Stomach (tissue), 9 donors: ENCODE measurements around the gene SRCIN1. TPM values are rescaled to one million over a fixed set of nuclear protein-coding genes. Genes with fewer than 3 reads are reported as not detected.

Experiments
- DNase-seq, 2 donors: peaks; one replicate each; pipeline versions ENCODE4 v3.0.0 to v3.0.0-alpha.2; 2013 to 2019
- H3K27ac ChIP-seq, 5 donors: fragments of 200-600 bp in 4 of 5; sonication (generic) in 4 of 5; one replicate each; pipeline ENCODE4 v1.5.1; 2013 to 2019; ENCODE audit warnings: mild to moderate bottlenecking in 1 of 5, moderate library complexity in 1 of 5
- H3K27me3 ChIP-seq, 3 donors: fragments of 200-600 bp; sonication (generic); one replicate each; pipeline ENCODE4 v1.5.1; 2017 to 2019; ENCODE audit warnings: mixed run types in 1 of 3
- H3K36me3 ChIP-seq, 4 donors: fragments of 200-600 bp; sonication (generic); 1 replicate in 3 of 4; 2 replicates in 1 of 4; pipeline ENCODE4 v1.5.1; 2016 to 2019
- H3K4me1 ChIP-seq, 4 donors: fragments of 200-600 bp; sonication (generic); one replicate each; pipeline ENCODE4 v1.5.1; 2016 to 2019
- H3K4me3 ChIP-seq, 4 donors: fragments of 200-600 bp; sonication (generic) in 3 of 4; one replicate each; pipeline ENCODE4 v1.5.1; 2016 to 2019; ENCODE audit warnings: mild to moderate bottlenecking in 1 of 4
- H3K9me3 ChIP-seq, 4 donors: fragments of 200-600 bp; sonication (generic); one replicate each; pipeline ENCODE4 v1.5.1; 2016 to 2019
- EP300 ChIP-seq: sonication (generic); formaldehyde crosslinking; IDR thresholded peaks from one replicate; pipeline ENCODE4 v1.6.1; 2017; ENCODE audit warnings: antibody characterized with exemption
- POLR2A ChIP-seq, 4 donors: fragments of 450-650 bp; IDR thresholded peaks; one replicate each; pipeline ENCODE4 v1.6.1; 2016; ENCODE audit warnings: antibody characterized with exemption in 4 of 4, control low read depth in 2 of 4, mild to moderate bottlenecking in 1 of 4, moderate library complexity in 1 of 4
- POLR2AphosphoS5 ChIP-seq, 3 donors: sonication (generic); formaldehyde crosslinking; IDR thresholded peaks; one replicate each; pipeline ENCODE4 v1.6.1; 2016; ENCODE audit warnings: antibody characterized with exemption in 3 of 3
- WGBS, 5 donors: extraction: QIAGEN DNeasy Blood & Tissue Kit in 3 of 5; methylation state at CpG; one replicate each; pipeline versions ENCODE4 v1.1.5 to v1.1.7; 2013 to 2018; 5-methylcytosine and 5-hydroxymethylcytosine counted together
- intact Hi-C: fragments of 100-400 bp; cut with DNase I; formaldehyde crosslinking; loops from one replicate; pipeline ENCODE4 v1.15.1; 2023; ENCODE audit warnings: low total_unique reads
- polyA plus RNA-seq, 3 donors: library from polyadenylated mRNA; stranded (reverse); fragments of 200-250 nt; gene quantifications; one replicate each; pipeline ENCODE4 v1.2.3, GENCODE V29; 2013
- total RNA-seq, 5 donors: library from RNA; depleted of rRNA; stranded (reverse); fragments of >200 nt; gene quantifications; one replicate each; pipeline versions ENCODE4 v1.1.0 to v1.2.3, GENCODE V29; 2014 to 2016
- TF ChIP-seq, protein P1 (sequence below), 7 experiments: fragments of 450-650 bp in 4 of 7; fragments of 200-600 bp in 3 of 7; sonication (generic) in 3 of 7; IDR thresholded peaks; one replicate each; pipeline ENCODE4 v1.5.1; 2016 to 2019; ENCODE audit warnings: antibody characterized with exemption in 7 of 7, control low read depth in 2 of 7, mild to moderate bottlenecking in 1 of 7
- donor health status: healthy with polysubstance abuse.
- donor health status: Bipolar disorder and iron deficiency.
- donor health status: healthy.

The SRCIN1 gene
- total and polyA plus RNA-seq, 8 donors, result 0.29 to 21.9 (median 1.9) TPM

DNA sequence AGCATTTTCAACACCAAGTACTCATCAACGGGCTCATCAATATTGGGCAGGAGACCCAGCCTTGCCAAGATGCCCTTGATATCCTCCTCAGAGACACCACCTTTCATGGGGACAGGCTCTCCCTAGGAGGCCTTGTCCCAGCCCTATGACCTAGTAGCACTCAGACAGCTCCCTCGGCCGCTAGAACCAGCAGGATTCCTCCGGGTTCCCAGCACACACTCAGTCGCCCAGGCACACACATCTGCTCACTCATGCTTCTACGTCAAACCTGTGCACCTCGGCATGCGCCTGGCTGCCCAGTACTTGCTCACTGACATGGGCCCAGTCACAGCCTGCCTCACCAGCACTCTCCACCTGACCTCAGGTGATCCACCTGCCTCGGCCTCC, 17.0 kb downstream of the SRCIN1 start:
- no peak overlapping the region for H3K27ac ChIP-seq
- DNase-seq, result no peak
- no peak for TF ChIP-seq EP300
- no peak for TF ChIP-seq POLR2AphosphoS5 (IDR thresholded peaks at IDR 0.05)
- TF ChIP-seq POLR2A (IDR thresholded peaks at IDR 0.05), result no peak
- TF ChIP-seq, protein P1, sequence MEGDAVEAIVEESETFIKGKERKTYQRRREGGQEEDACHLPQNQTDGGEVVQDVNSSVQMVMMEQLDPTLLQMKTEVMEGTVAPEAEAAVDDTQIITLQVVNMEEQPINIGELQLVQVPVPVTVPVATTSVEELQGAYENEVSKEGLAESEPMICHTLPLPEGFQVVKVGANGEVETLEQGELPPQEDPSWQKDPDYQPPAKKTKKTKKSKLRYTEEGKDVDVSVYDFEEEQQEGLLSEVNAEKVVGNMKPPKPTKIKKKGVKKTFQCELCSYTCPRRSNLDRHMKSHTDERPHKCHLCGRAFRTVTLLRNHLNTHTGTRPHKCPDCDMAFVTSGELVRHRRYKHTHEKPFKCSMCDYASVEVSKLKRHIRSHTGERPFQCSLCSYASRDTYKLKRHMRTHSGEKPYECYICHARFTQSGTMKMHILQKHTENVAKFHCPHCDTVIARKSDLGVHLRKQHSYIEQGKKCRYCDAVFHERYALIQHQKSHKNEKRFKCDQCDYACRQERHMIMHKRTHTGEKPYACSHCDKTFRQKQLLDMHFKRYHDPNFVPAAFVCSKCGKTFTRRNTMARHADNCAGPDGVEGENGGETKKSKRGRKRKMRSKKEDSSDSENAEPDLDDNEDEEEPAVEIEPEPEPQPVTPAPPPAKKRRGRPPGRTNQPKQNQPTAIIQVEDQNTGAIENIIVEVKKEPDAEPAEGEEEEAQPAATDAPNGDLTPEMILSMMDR (IDR thresholded peaks at IDR 0.05), result no peak
- peaks cover 6 to 34% (median 21%) of the 10 kb centered on the region in 4 donors for H3K4me1 ChIP-seq
- peaks cover 0 to 99% (median 19%) of the 10 kb centered on the region in 3 donors for H3K27me3 ChIP-seq
- intact Hi-C loops, result loop anchor here (10.0 kb wide), 1 partner anchor 94 kb away; no protein-coding TSS in a partner anchor
- H3K9me3 ChIP-seq, result no peaks in the 10 kb centered on the region
- no peaks in the 10 kb centered on the region for H3K36me3 ChIP-seq
- 73 to 86% (median 75%) methylated on average over 7 to 9 of the region's 9 CpGs for WGBS, 5 donors
- no peak overlapping the region for H3K4me3 ChIP-seq

DNA sequence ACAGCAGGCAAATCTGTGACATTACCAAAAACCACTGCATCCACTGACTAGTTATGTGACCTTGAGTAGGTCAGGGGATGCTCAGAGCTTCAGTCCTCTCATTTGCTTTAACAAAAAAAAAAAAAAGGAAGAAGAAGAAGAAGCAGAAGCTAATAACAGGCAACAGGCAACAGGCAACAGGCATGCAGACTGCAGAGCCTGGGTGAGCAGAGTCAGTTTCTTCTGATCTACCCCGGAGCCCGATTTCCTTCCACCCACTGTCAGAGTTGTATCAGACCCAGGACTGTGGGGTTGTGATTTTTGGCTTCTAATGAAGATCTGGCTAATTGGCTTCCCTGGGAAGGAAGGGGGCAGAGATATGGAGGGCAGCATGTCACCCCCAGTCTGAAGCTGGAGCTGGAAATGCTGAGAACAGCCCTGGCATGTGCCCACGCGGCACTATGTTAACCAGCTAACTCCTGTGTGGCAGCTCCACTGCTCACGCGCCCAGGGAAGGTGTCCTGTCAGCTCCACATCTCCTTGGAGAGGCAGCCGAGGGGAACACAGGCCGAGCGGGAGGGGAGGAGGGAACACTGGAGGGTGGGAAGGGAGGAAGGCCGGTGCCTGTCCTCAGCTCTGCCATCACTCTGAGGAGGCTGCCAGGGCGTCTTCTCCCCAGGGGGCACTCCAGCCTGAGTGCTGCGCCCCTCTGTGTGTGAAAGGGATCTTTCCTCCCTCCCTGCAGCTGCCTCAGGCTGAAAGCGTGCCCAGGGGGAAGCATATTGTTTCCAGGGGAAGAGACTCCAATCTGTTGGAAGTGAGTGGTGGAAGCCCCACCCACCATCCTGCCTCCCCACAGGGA, 17.6 kb downstream of the SRCIN1 start:
- Histone ChIP-seq H3K4me3 (no peak overlapping the region), H3K27me3 (peaks cover 0 to 97% (median 17%) of the 10 kb centered on the region in 3 donors), H3K4me1 (peaks cover 6 to 34% (median 21%) of the 10 kb centered on the region in 4 donors), H3K9me3 (no peaks in the 10 kb centered on the region), H3K36me3 (no peaks in the 10 kb centered on the region), H3K27ac (no peak overlapping the region)
- TF ChIP-seq EP300 (no peak), POLR2A (IDR thresholded peaks at IDR 0.05) (no peak), POLR2AphosphoS5 (IDR thresholded peaks at IDR 0.05) (no peak)
- TF ChIP-seq, protein P1 (IDR thresholded peaks at IDR 0.05), result no peak
- intact Hi-C loops, result loop anchor here (10.0 kb wide), 1 partner anchor 93 kb away; no protein-coding TSS in a partner anchor
- DNase-seq, result no peak
- 49 to 63% (median 56%) methylated on average over 10 to 13 of the region's 13 CpGs for WGBS, 5 donors

DNA sequence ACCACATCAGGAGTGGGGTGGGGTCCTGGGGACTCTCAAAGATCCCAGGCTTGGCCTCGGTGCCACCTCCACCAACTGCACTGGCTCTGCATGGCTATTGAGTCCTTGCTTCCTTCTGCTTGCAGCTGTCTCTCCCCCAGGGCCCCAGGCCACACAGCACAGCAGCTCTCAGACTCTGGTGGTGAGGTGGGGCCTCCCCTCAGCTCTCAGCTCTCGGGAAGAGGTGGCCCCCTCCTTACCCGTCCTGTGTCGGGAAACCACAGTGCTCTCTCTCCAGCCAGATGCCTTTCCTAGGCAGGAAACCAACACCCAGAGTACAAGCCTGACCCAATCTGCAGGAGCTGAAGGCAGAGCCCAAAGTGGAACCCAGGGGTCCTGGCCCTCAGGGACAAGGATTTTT, 18.5 kb downstream of the SRCIN1 start:
- WGBS, 5 donors, result 53 to 84% (median 71%) methylated on average over 4 of the region's 4 CpGs
- Histone ChIP-seq H3K4me3 (no peak overlapping the region), H3K4me1 (peaks cover 6 to 29% (median 21%) of the 10 kb centered on the region in 4 donors), H3K27me3 (peaks cover 0 to 97% (median 17%) of the 10 kb centered on the region in 3 donors), H3K36me3 (no peaks in the 10 kb centered on the region), H3K27ac (no peak overlapping the region), H3K9me3 (no peaks in the 10 kb centered on the region)
- TF ChIP-seq, protein P1 (IDR thresholded peaks at IDR 0.05), result no peak
- no peak for TF ChIP-seq POLR2AphosphoS5 (IDR thresholded peaks at IDR 0.05)
- no peak for TF ChIP-seq EP300
- intact Hi-C loops, result loop anchor here (10.0 kb wide), 1 partner anchor 92 kb away; no protein-coding TSS in a partner anchor
- no peak for DNase-seq

DNA sequence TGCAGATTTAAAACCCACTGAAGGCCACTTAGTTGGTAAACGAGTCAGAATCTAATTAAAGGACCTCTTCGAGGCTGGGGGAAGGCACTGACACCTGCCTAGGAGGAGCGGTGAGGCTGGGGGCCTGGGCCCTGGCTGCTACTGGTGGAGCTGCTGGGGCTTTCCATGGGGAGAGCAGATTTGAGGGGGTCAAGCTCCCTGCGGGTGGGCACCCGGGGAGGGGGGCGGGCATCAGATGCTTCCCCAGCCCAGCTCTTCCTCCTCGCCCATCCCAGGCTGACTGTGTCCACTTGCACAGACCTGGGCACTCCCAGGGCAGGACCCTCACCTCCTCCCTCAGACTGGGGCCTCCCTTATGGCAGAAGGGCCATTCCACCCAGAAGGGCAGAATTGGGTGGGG, 19.0 kb downstream of the SRCIN1 start:
- H3K27ac ChIP-seq, result no peak overlapping the region
- intact Hi-C loops, result loop anchor here (10.0 kb wide), 1 partner anchor 92 kb away; no protein-coding TSS in a partner anchor

More for the DNA sequence above, 19.0 kb downstream of the SRCIN1 start:
- H3K4me1 ChIP-seq, result peaks cover 6 to 25% (median 20%) of the 10 kb centered on the region in 4 donors
- H3K27me3 ChIP-seq, result peaks cover 0 to 97% (median 17%) of the 10 kb centered on the region in 3 donors
- H3K4me3 ChIP-seq, result no peak overlapping the region
- no peak for DNase-seq
- TF ChIP-seq POLR2A (IDR thresholded peaks at IDR 0.05) (no peak), POLR2AphosphoS5 (IDR thresholded peaks at IDR 0.05) (no peak), EP300 (no peak)
- TF ChIP-seq, protein P1 (IDR thresholded peaks at IDR 0.05), result no peak
- H3K9me3 ChIP-seq, result no peaks in the 10 kb centered on the region
- WGBS, 5 donors, result 66 to 85% (median 79%) methylated on average over 5 to 7 of the region's 7 CpGs
- H3K36me3 ChIP-seq, result no peaks in the 10 kb centered on the region
